Neutrophil (primary cell): Measurements from ENCODE around the gene NPAS2.

Source experiments
- H3K27ac ChIP-seq: fragments of 200-600 bp; sonication (generic); 2 replicates; pipeline ENCODE4 v1.5.1; 2016; ENCODE audit warnings: mild to moderate bottlenecking, moderate library complexity
- H3K27me3 ChIP-seq: fragments of 200-600 bp; sonication (generic); 2 replicates; pipeline ENCODE4 v1.6.0; 2016; ENCODE audit warnings: mild to moderate bottlenecking
- H3K36me3 ChIP-seq: fragments of 200-600 bp; sonication (generic); 2 replicates; pipeline ENCODE4 v1.5.1; 2017
- H3K4me1 ChIP-seq, 2 experiments: fragments of 200-600 bp in 1 of 2; sonication (generic) in 1 of 2; 1 replicate in 1 of 2; 2 replicates in 1 of 2; pipeline versions ENCODE4 v1.5.1 to v1.6.1; 2013 to 2016; ENCODE audit warnings: low read depth in 1 of 2, low read length in 1 of 2, mild to moderate bottlenecking in 1 of 2, moderate library complexity in 1 of 2; ENCODE audit not compliant: control insufficient read depth in 1 of 2, insufficient read depth in 1 of 2
- H3K4me3 ChIP-seq, 2 experiments: fragments of 200-600 bp in 1 of 2; sonication (generic) in 1 of 2; 1 replicate in 1 of 2; 2 replicates in 1 of 2; pipeline ENCODE4 v1.5.1; 2013 to 2016; ENCODE audit warnings: low read depth in 1 of 2, low read length in 1 of 2, mild to moderate bottlenecking in 1 of 2, moderate library complexity in 1 of 2
- H3K9me3 ChIP-seq: fragments of 200-600 bp; sonication (generic); 2 replicates; pipeline ENCODE4 v1.5.1; 2016
- TF ChIP-seq, protein P1 (sequence below): fragments of 200-600 bp; sonication (generic); IDR thresholded peaks from 2 replicates; pipeline ENCODE4 v1.5.1; 2016; ENCODE audit warnings: antibody characterized with exemption

Gene NPAS2

DNA sequence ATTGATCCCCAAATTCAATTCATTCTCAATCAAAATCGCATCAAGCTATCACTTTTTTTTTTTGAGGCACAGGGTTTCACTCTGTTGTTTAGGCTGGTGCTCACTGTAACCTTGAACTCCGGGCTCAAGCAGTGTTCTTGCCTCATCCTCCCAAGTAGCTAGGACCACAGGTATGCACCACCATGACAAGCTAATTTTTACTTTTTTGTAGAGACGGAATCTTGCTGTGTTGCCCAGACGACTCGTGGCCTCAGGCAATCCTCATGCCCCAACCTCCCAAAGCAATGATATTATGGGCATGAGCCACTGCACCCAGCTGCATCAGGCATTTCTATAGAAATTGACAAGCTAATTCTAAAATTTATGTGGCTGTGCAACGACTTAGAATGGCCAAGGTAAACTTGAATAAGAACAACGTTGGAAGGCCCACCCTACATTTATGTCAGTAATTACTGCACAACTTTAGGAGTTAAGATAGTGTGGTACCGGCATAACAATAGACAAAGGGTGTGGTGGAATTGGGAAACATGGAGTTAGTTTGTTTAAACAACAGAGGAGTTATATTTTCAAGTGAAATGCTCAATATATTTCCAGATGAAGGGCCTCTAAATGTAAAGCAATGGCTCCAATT lies 78.2 kb downstream of the NPAS2 start:
- no peak overlapping the region for H3K4me3 ChIP-seq
- no peaks in the 10 kb centered on the region for H3K4me1 ChIP-seq
- H3K36me3 ChIP-seq: no peaks in the 10 kb centered on the region
- peaks cover 19% of the 10 kb centered on the region for H3K27me3 ChIP-seq
- no peak overlapping the region for H3K27ac ChIP-seq
- H3K9me3 ChIP-seq: no peaks in the 10 kb centered on the region
- TF ChIP-seq, protein P1, sequence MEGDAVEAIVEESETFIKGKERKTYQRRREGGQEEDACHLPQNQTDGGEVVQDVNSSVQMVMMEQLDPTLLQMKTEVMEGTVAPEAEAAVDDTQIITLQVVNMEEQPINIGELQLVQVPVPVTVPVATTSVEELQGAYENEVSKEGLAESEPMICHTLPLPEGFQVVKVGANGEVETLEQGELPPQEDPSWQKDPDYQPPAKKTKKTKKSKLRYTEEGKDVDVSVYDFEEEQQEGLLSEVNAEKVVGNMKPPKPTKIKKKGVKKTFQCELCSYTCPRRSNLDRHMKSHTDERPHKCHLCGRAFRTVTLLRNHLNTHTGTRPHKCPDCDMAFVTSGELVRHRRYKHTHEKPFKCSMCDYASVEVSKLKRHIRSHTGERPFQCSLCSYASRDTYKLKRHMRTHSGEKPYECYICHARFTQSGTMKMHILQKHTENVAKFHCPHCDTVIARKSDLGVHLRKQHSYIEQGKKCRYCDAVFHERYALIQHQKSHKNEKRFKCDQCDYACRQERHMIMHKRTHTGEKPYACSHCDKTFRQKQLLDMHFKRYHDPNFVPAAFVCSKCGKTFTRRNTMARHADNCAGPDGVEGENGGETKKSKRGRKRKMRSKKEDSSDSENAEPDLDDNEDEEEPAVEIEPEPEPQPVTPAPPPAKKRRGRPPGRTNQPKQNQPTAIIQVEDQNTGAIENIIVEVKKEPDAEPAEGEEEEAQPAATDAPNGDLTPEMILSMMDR: no peak

DNA sequence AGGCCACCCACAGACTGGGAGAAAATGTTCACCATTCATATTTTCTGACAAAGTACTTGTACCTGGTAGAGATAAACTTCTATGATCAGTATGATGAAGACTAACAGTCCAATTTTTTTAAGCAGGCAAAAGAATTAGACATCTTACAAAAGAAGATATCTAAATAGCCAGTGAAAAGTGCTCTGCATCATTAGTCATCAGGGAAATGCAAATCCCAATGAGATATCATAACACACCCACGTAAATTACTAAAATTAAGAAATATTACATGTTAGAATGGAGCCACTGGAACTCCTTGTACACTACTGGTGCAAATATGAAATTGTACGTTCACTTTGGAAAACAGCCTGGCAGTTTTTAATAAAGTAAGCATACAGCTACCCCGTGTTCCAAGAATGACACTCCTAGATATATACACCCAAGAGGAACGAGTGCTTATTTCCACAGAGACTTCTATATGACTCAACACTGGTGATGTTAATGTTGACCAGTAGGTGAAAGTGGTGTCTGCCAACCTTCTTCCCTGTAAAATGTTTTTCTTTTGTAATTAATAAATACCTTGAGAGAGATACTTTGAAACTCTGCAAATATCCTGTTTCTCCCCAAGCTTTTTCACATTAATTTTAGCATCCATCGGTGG lies 80.3 kb downstream of the NPAS2 start:
- peaks cover 27% of the 10 kb centered on the region for H3K27me3 ChIP-seq
- no peaks in the 10 kb centered on the region for H3K9me3 ChIP-seq
- TF ChIP-seq, protein P1: no peak
- H3K4me3 ChIP-seq: no peak overlapping the region
- no peak overlapping the region for H3K27ac ChIP-seq
- H3K4me1 ChIP-seq: no peaks in the 10 kb centered on the region
- no peaks in the 10 kb centered on the region for H3K36me3 ChIP-seq

DNA sequence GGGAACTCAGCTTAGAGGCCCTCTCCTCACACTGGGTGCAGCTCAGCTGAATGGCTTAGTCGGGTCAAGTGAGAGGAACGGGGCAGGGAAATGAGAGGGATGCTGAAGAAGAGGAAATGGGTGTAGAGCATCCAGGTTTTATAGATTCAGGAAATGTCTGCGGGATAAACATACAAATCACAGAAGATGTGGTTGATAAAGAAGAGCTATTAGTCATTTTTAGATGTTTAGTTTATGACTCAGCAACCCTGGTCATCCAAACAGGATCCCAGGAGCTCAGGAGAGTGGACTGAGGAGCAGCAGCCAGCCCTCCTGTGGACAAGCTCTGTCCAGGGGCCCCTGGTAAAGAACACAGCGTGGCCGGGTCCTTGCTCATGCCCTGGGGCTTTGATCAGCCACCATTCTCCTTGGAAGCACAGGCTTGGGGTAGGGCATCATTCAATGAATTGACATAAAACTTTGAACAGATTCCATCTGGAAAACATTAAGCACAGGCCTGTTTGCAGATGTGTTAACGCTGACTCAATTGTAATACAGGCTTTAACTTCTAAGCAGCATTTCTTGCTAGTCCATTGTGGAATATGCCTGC lies 83.0 kb downstream of the NPAS2 start:
- Histone ChIP-seq H3K27me3 (peaks cover 44% of the 10 kb centered on the region), H3K27ac (no peak overlapping the region), H3K9me3 (no peaks in the 10 kb centered on the region), H3K4me1 (no peaks in the 10 kb centered on the region), H3K36me3 (no peaks in the 10 kb centered on the region), H3K4me3 (no peak overlapping the region)
- TF ChIP-seq, protein P1: no peak

DNA sequence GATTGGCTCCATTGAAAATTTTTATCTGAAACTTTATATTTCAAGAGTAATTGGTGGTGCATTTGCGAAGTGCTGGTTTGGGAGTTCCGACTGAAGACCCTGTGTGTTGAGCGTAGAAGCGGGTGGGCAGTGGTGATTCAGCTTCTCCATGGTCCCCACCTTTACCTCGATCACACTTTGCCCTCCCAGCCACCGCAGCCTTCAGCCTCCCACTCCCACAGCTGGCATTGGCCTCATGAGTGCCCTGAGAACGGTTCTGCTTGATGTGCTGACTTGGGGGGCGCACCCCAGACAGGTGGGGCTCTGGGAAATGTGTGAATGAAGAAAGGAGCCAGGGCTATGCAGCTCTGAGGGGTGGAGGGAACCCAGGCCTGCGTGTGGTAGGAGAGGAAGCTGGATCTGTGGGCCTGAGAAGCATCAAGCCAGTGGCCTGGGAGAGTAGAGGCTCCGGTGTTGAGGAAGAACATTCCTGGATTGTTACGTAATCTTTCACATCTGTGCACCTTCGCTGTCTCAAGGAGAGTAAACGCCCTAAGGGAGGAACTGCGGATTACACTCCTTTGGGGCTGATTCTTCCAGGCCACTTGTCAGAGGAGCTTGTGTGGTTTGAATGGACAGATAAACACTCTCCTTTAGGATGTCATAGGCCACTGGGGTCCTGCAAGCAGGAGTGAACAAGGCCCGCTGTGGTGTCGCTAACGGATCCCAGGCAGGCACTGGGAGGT lies 83.8 kb downstream of the NPAS2 start:
- TF ChIP-seq, protein P1: no peak
- peaks cover 52% of the 10 kb centered on the region for H3K27me3 ChIP-seq
- H3K4me1 ChIP-seq: no peaks in the 10 kb centered on the region
- no peaks in the 10 kb centered on the region for H3K36me3 ChIP-seq
- no peak overlapping the region for H3K4me3 ChIP-seq
- no peaks in the 10 kb centered on the region for H3K9me3 ChIP-seq
- no peak overlapping the region for H3K27ac ChIP-seq

DNA sequence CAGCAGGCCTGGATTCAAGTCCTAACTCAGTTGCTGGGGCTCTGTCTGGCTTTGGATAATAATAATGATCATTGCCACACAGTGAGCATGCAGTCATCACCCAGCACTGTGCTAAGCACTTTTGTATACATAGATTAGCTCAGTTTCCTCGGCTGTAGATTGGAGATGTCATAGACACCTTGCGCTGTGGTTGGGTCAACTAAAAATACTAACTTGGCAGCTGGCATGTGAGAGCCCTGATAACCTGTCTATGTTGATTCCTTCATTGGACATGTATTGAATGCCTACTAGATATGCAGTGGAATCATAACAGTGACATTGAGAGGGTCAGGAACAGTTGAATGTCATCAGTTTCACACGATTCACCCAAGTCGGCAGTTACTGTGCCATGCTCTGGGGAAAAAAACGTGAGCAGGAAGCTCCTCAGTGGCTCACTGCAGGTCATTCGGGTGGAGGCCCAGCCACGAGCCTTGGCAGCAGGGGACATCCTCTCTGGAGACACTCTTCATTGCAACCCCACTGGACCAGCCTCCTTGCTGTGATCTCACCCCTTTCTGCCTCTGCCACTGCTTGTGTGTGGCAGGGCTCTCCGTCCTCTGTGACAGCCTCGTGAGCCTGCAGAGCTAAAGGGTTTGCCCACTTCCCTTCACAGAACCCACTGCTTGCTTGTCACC lies 85.3 kb downstream of the NPAS2 start:
- Histone ChIP-seq H3K4me3 (no peak overlapping the region), H3K27me3 (peaks cover 52% of the 10 kb centered on the region), H3K27ac (no peak overlapping the region), H3K36me3 (no peaks in the 10 kb centered on the region), H3K4me1 (no peaks in the 10 kb centered on the region), H3K9me3 (no peaks in the 10 kb centered on the region)
- TF ChIP-seq, protein P1: no peak
